Inflammatory macrophage treated with lipopolysaccharide for 1 hour (primary cell): ENCODE results near the gene RERE.
A peak's percentile ranks its signal among the peaks of the same experiment; 100 is the strongest.

Source experiments
- DNase-seq, 2 donors: peaks; one replicate each; pipeline ENCODE4 v3.0.0-alpha.2; 2020 to 2022

The RERE gene

DNA sequence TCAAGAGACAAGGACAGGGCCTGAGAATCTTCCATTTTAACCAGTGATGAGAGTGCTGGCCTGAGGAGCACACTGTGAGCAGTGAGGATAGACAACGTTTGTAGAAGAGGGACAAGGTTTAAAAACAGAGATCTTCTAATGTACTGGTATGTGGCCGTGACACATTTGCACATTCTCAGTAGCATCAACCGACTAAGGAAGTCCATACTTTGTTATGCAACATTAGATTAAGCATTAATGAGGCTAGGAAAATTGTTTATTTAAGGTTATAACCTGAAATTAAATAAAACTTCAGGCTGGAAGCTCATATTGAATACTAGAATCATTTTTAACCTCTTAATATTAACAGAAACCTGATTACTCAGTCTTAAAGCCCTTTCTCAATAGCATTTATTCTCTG is 400.6 kb downstream of the RERE start:
- no peak for DNase-seq

DNA sequence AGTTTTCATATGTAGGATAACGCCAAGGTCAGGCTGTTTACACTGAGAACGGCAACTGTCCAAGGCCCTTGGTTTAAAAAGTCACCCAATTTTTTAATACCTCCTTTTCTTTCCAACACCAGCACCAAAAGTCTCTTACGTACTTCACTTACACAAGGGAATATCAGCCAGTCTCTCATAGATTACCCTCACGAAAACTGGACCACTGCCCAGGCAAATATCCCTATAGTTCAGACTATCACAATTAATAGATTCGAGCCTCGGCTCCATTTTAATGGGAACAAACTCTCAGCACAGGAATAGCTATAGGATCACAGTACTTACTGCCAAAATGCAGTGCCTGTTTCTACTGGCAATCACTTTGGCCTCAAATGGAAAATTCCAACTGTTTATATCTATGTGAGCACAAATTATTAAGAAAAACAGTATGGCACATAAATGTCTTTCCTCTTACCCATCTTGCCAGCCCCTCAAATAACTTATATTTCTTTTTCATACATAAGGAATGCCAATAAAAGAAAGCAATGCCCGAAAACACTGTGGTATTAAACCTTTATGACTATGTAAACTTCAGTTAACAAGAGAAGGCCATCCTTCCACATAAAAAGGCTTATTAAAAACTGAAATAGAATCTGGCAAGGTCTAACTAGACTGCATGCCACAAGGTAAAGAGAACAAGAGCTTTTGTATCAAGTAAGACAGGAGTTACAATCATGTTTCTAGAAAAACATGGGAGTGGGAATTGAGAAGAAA is 401.7 kb downstream of the RERE start:
- DNase-seq = no peak

DNA sequence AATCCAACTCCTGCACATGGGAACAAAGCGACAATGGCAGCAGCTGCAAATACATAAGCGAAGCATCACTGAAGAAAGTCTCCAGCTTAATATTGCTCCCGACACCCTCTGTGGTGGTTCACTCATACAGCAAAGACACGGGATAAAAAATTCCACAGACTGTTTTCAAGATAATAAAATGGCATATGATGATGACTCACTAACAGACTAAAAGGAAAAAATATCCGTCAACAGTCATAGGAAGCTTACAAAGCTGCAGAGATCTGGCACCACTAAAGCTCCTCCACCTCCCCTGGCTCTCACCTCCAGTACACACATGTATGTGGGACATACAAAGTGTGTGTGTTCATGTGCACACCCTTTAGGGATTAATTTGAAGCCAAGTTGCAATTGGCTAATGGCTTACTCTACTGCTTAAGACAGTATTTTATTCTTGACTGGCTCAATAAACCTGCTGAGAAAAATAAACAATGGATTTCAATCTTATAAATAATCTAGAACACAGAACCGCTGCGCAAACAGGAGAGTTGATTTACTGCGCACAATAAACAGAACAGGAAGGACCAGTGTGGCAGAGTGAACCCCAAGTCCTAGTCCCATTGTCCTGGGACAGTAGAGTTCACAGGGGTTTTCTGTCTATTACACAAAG is 405.1 kb downstream of the RERE start:
- DNase-seq = no peak

DNA sequence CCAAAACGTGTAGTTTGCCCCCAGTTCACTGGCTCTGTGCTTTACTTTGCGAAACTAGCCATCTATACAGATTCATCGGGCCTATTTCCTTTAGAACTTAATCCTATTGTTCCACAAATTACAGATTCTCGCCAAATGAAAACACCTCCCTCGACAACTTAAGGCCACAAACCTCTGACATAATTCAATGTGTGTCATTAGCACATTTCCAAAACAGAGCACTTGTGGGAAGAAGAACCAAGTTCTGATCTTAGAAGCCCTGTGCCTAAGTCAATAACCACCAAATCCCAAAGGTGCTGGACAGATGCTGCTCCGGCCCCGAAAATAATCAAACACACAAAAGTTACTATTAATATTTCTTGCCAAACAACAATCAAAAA is 405.6 kb downstream of the RERE start:
- no peak for DNase-seq

DNA sequence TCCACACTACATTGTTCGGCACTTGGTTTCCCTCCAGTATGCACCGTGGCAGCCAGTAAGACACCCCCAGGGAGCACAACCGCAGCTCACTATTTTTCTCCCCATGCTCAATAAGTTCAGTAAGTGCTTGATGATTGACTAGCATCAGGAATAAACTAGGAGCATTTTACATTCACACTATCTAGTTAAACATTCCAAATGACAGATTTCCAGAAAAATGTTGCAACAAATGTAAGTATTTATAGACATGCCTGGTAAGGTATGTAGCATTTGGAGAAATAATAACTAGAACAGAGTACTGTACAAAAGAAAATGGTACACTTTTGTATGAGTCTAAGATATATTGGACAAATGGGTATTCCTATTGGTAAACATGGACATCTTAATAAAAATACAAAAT is 406.6 kb downstream of the RERE start:
- DNase-seq = no peak

DNA sequence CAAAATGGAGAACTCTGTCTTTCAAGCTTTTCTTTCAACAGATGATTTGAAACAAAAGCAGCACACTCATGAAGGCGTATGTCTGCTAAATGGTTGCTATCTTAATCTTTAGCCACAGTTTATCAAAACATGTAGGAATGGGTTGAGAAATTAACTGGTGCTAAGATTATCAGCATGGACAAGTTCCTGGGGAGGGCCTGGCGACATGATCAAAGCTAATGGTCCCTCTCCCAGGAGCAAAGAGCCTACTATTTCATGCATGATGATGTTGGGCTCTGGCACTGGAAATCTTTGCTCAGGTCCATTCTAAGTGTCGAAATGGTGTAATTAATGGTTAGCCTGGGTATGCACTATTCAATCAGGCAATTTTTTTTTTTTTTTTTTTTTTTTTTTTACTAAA is 407.8 kb downstream of the RERE start:
- no peak for DNase-seq

DNA sequence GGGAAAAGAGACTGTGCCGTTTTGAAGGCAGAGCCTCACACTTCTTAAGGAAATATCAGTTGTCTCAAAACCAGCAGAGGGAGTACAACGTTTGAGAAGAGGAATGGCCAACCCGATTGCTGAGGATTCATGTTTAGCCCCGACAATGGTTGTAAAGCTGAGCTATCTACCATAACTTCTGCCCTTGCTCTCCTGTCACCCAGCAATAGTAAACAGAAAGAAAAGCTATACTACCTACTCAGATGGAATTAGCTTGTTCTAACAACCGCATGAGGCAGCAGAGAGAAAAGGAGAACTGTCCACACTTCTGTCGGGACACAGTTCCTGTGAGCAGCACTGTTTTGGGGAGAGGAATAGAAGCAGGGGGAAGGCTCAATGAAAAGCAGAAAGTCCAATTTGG is 408.3 kb downstream of the RERE start:
- DNase-seq = peak; percentile 48 to 51

DNA sequence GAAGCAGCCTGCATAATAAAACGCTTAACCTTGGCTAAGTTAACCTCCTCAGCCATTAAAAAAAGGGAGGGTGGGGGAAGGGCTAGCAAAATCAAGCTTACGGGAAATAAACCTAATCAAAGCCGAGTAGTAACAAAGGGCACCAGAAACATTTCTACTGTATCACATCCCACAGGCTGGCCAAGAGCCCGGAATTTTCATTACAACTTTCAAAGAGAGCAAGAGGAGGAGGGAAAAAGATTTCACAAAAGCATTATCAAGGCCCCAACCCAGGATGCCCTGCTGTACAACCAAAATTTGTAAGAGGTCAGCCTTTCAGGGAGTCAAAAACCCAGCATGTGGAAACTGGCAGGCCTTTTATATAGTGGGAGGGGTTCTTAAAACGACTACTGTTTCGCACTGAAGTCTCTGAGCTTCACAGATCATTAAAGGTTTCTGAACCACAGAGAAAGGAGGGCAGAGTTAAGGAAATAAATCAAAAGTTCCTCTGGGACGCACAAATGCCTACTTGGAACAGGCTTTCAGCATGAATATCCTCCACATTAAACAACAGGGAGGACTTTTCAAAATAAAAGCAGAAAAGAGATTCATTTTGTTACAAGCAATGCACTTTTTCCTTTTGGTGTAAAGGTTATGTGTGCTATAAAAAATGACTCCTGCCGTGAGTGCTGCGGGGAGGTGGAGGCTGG is 409.1 kb downstream of the RERE start:
- DNase-seq = no peak

DNA sequence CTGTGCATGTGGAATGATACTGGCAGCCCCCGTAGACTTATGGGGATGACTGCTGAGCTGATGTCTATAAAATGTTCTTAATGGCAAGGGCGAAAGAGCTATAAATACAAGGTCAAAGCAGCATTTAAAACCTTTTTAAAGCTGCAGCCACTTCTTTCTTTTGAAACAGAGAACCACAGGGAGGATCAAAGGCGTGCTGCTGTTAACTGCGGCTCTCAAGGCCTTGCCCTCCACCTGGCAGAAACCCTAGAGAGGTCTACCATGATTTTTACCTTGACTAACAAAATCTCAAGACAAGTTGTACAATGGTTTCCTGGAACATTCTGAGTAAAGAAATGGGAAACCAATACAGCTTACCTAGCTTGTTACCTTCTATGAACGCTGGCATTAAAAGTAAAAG is 409.8 kb downstream of the RERE start:
- DNase-seq = no peak

DNA sequence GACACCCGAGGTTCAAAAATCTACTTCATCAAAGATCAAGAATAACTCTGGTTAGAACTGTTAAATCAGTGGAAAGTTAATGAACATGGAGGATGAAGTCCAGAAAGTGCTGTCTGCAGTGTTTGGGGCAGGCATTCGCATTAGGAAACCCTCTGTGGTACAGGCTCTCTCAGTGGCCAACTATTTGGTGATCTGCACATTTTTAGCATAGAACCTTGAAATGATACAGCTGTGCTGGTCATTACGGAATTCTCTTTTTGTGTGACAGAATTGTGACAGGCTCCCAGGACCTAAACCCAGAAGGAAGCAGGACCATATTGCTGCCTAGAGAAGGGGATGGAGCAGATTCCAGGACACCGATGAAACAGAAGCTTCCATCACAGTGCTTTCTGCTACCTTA is 410.5 kb downstream of the RERE start:
- DNase-seq = no peak

DNA sequence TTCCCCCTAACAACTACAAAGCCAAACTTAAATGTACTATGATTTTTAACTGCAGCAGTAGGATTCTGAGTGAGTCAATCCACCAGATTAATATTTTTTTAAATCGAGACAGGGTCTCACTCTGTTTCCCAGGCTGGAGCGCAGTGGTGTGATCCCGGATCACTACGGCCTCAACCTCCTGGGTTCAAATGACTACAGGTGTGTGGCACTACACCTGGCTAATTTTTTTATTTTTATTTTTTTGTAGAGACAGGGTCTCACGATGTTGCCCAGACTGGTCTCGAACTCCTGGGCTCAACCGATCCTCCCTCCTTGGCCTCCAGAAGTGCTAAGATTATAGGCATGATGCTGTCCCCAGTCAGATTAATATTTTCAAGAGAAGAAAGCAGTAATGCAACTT is 411.4 kb downstream of the RERE start:
- no peak for DNase-seq

DNA sequence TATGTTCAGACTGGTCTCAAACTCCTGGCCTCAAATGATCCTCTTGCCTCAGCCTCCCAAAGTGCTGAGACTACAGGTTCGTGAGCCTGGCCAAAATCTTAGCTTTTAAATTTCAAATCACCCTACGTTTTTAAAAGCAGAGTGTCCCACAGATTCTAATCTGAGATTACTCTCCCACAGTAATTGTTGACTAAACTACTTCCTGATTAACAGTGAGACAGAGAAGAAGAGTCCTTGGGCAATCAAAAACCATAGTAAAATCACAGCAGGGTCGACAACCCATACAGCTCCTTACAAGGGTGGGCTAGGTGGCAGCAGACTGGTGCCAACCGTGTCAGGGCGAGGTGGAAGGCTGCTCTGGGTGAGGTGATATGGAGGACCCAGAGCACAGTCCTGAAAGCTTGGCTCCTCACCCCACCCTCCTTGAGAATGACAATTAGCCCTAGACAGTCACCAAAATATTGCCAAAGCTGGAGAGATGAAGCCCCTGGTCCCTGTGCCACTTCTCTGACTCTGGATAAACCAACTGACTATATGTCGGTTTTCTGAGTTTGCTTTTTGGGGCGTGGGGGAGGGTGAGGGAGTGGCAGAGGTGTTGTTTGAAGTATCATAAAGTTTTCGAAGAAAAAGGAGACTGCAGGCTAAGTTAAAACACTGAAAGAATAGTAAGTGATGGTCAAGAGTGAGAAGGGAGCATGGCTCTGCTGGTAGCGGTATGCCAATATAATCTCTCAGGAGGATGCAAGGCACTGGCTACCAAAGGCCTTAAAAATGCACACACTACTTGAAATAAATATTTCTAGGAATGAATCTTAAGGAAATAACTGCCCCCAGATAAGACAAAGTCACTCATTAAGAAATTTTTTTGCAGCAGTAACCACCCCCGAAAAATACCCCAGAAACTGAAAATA is 412.7 kb downstream of the RERE start:
- no peak for DNase-seq

DNA sequence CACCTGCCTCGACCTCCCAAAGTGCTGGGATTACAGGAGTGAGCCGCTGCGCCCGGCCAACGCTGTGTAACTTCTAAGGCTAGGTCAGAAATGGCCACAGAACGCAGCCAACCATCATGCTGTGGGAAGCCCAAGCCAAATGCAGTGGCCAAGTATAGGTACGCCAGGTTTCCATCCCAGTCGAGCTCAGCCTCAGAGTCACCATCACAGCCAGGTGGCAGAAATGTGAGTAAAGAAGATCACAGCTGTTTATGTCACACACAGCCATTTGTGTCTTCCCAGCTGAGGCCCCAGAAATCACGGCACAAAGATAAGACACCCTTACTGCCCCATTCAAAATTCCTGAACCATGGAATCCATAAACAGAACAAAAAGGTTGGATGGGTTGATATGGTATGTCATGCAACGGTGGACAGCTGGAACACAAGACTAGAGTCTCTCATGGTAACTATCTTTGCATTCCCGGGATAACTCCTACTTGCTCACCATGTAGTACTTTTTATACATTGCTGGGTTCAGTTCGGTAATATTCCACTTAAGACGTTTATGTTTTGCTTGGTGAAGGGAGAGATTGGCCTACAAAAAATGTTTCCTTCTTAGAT is 415.2 kb downstream of the RERE start:
- no peak for DNase-seq

DNA sequence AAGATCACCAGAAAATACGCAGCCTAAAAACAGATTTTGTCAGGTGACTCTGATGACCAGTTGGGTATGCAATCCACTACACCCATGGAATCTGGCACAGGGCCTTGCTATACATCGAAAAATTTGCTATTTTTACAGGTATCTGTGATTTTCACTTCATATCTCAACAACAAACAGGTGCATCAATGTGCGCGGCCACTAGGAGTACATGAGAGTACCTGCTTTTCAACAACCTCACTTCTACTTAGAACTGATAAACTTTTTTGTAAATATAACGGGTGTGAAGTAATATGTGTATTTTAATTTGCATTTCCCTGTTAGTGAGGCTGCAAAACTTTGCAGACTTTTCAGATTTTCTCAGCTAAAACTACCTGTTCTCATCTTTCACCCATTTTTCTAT is 418.8 kb downstream of the RERE start:
- DNase-seq = no peak

DNA sequence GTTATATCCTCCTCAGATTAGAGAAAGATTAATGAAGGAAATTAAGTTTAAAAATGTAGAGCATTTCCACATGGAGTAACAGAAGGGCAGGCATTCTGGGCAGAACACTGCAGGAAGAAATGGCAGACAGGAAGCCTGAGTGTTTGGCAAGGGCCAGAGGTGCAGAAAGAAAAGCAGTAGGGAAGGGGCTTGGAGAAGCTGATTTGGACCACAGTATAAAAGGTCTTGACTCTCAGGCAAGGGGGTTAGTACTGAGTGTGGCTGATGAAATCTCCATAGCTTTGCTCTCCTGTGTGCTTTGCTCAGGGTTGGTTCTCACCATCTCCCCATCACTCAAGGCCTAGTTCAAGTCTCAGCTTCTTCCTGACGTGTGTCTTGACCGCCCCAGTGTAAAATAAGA is 419.4 kb downstream of the RERE start:
- no peak for DNase-seq

DNA sequence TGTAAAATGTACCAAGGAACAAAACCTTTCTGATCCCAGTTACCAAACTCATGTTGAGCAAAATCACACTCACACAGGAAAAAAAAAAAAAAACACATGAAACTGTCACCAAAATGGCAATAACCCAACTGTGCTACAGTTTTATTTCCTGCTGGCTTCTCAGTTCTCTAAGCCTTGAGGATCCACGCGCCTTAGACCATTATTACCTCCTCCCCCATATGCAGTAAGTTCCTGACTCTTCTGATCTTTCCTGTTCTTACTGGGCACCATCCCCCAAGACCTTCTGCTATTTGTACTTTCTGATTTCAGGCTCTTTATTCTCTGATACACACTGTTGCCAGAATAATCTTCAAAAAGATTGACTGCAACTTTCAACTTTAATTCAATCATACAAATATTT is 419.9 kb downstream of the RERE start:
- peak; percentile 26 to 29 for DNase-seq

DNA sequence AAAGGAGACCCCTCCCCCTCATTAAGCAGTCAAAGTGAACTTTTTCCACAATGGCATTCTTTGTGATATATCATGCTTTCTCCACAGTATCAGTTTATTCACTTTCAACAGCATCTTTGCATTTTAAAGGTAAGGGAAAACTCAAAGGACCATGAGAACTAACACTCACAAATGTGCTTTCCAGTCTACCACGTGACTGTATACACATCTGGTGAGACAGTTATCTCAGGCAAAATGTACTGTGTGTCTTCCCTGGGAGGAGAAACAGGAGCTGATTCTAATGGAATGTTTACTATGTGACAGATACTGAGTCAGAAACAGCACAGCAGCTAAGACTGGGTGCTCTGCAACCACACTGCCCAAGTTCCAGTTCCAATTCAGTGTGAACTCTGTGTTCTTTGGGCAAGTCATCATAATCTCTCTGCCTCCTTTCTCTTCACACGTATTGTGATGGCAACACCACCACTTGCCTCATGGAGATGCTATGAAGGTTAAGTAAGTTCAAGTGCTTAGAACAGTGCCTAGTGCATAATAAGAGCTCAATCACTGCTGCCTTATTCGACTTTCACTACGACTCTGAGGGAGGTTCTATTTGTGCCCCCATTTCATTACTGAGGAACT is 420.5 kb downstream of the RERE start:
- DNase-seq = peak; percentile 36 to 51

DNA sequence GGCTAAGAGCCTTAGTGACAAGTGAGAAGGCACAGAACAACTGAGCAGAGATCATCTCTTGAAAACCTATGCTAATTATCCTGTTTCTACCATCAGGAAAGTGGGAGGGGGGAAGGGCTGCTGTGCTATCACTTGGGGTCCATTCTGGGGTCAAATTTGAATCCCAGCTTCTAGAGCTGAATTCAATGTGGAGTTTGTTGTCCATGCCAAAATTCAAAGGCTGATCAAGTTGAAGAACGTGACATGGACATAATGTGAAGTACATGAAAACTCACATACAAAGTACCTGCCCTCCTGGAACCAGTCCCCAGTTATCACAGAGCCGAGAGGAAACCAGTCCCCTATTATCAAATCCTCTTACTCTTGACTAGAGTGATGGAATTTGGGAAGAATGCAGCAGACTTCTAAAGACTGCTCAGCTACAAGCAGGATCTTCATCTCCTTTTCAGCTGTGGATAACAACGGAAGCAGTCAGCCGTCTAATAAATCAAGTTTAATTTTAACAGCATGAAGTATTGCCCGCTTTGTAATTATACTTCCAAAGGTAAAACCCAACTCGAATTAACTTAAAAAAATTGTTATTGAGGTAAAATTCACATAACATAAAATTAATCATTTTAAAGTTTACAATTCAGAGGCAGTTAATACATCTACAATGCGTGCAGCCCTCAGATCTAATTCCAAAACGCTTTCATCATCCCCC is 421.2 kb downstream of the RERE start:
- no peak for DNase-seq

DNA sequence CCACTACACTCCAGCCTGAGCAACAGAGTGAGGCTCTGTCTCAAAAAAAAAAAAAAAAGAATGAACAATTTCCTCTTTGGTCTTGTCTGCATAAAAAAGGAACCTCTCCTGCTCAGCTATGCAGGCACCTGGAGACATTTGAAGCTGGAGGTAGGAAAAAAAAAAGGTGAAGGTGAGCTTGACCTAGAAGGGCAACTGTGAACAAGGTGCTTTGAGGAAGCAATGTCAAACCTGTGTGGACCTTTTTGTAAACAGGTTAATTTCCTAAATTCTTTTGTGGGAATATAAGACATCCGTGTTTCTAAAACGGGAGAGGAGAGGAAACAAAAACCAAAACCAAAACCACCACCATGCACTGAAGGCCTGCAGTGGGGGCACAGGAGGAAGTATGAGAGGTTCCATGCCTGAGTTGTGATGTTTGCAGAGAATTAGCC is 422.0 kb downstream of the RERE start:
- peak; percentile 52 to 72 for DNase-seq

DNA sequence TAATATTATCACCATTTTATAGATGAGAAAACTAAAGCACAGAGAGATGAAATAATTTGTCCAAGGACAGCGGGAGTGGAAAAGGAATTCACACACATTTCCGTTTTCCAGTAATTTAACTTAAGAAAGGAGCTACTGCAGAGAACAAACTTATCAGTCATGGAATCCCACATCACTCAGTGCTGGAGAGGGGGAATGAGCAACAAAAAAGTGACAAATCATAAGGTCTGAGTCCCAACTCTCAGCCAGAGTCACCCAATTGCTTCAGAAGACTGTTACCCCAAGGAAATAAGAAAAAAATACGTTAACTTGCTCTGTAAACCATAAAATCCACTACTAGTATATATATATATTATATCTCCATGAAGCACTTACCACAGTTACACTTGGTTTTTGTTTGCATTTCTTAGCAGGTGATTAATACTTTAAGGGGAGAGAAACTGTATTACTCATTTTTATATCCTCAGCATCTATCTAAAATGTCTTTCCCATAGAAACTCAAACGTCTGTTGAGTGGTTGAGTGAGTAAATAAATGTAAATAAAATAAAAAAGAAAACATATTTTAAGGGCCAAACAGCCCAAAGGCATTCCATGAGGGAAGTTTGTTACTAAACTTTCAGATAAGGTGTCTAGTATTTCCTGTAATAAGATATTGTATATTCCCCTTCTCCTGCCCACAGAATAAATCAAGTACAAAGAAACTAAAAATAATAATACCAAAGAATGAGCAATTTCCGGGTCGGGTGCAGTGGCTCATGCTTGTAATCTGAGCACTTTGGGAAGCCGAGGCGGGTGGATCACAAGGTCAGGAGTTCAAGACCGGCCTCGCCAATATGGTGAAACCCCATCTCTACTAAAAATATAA is 422.8 kb downstream of the RERE start:
- DNase-seq = peak; percentile 12 to 37

DNA sequence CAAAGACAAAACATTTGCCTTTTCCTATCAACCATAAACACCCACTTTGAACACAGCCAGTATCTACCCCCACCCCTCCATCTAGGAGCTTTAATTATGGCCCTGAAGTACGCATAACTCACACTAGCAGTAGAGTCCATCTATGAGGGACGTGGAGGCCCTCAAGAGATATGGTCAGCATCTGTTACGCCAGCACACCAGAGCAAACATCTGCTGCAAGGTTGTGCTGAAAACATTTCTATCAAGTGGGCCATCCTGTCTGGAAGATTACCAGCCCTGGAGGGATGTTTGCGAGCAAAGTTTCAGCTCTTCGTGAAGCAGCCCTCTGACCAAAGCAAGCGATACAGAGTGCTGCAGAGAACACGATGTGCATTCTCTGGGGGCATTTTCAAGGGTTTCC is 424.9 kb downstream of the RERE start:
- no peak for DNase-seq
